ENCODE data around the gene ZCRB1. TPM values are rescaled to one million over a fixed set of nuclear protein-coding genes. Genes with fewer than 3 reads are reported as not detected.

The ZCRB1 gene
- total and polyA plus RNA-seq, 2 of the 4 experiments (the other 2 are of a cell fraction), result 19.7 to 28.1 TPM

GRCh38 chr12:42291680-42292079, 34.2 kb downstream of the ZCRB1 start:
- whole genome bisulfite sequencing, 2 experiments (ENCODE audit: extremely low coverage in 2 of 2, insufficient read length in 1 of 2), result no CpG with 5 or more reads among the region's 2 CpGs
- Histone ChIP-seq H2AFZ (replicated peaks; ENCODE audit: low read length, poor library complexity) (no peak overlapping the region), H3K4me3 (ENCODE audit: insufficient read depth, low read depth, low read length) (no peak overlapping the region), H3K79me1 (ENCODE audit: low read depth in 1 of 2, low read length in 2 of 2) (no peaks in the 10 kb centered on the region), H2BK120ac (ENCODE audit: low read depth, low read length) (no peak overlapping the region), H3K9me3 (ENCODE audit: control insufficient read depth, insufficient read depth, low read length) (0 out of 2 replicates have a peak, but pooled peaks cover 1% of the 10 kb centered on the region), H2AK5ac (ENCODE audit: low read depth, low read length) (no peak overlapping the region), H2BK15ac (ENCODE audit: low read depth, low read length) (no peak overlapping the region), H2BK20ac (ENCODE audit: low read depth, low read length) (no peak overlapping the region), H3K27ac (ENCODE audit: insufficient read depth, low read length) (no peak overlapping the region), H2AK9ac (replicated peaks; ENCODE audit: low read depth, low read length, poor library complexity) (no peak overlapping the region), H4K8ac (ENCODE audit: low read depth in 2 of 2, low read length in 2 of 2) (no peak overlapping the region), H3K18ac (ENCODE audit: low read depth, low read length) (no peak overlapping the region), H3K4ac (ENCODE audit: low read depth, low read length) (no peak overlapping the region), H4K91ac (ENCODE audit: insufficient read depth, low read depth, low read length) (no peak overlapping the region), H2BK5ac (ENCODE audit: low read depth, low read length, poor library complexity, severe bottlenecking) (no peak overlapping the region), H3K36me3 (ENCODE audit: control insufficient read depth, insufficient read depth, low read length) (no peaks in the 10 kb centered on the region), H3K4me2 (ENCODE audit: low read depth, low read length) (no peak overlapping the region), H3K56ac (ENCODE audit: extremely low read depth, insufficient read depth, low read length) (no peak overlapping the region), H3K9me1 (ENCODE audit: insufficient read depth, low read length) (no peaks in the 10 kb centered on the region), H3K27me3 (ENCODE audit: control insufficient read depth, insufficient read depth, low read length) (peaks cover 2% of the 10 kb centered on the region; the same call in 1 of the 2 replicates), H3K23ac (ENCODE audit: low read depth, low read length) (no peak overlapping the region), H4K20me1 (ENCODE audit: insufficient read depth, low read length) (no peaks in the 10 kb centered on the region), H4K5ac (ENCODE audit: low read depth, low read length) (no peak overlapping the region), H3K4me1 (ENCODE audit: control insufficient read depth, insufficient read depth, low read length) (no peaks in the 10 kb centered on the region), H3K9ac (ENCODE audit: low read depth, low read length) (no peak overlapping the region), H3K14ac (replicated peaks; ENCODE audit: low read depth, low read length) (no peak overlapping the region)
- ChIA-PET POLR2A (ENCODE audit: unreplicated experiment) (no interaction called here), CTCF (no interaction called here)
- dilution Hi-C loops (cut with HindIII; ENCODE audit: low sequenced_read_pairs, unreplicated experiment) (no loop called here), intact Hi-C loops (cut with micrococcal nuclease) (no loop called here), in situ Hi-C loops (cut with MboI; ENCODE audit: low sequenced_read_pairs) (no loop called here)
- DNase-seq (no peak), ATAC-seq (ENCODE audit: low read depth) (no peak)
- no peak for TF ChIP-seq CHD1 (IDR thresholded peaks at IDR 0.05; ENCODE audit: low read depth, low read length)
- no peak for TF ChIP-seq MXI1 (IDR thresholded peaks at IDR 0.05; ENCODE audit: borderline replicate concordance, low read depth, low read length)
- TF ChIP-seq NFE2L2 (IDR thresholded peaks at IDR 0.05; ENCODE audit: low read depth, low read length), result no peak
- TF ChIP-seq MAZ (IDR thresholded peaks at IDR 0.05; ENCODE audit: borderline replicate concordance, low read depth, low read length), result no peak
- TF ChIP-seq MAFK (IDR thresholded peaks at IDR 0.05; ENCODE audit: low read depth, low read length), result no peak
- TF ChIP-seq USF2 (IDR thresholded peaks at IDR 0.05; ENCODE audit: low read depth, low read length), result no peak
- TF ChIP-seq POLR2A (IDR thresholded peaks at IDR 0.05; ENCODE audit: low read depth, low read length), result no peak
- TF ChIP-seq RCOR1 (IDR thresholded peaks at IDR 0.05; ENCODE audit: insufficient replicate concordance, low read length), result no peak
- TF ChIP-seq SMC3 (IDR thresholded peaks at IDR 0.05; ENCODE audit: low read depth, low read length), result no peak
- no peak for TF ChIP-seq ELK1 (IDR thresholded peaks at IDR 0.05; ENCODE audit: borderline replicate concordance, low read depth, low read length)
- TF ChIP-seq CEBPB (IDR thresholded peaks at IDR 0.05; ENCODE audit: low read depth, low read length), result no peak
- TF ChIP-seq BHLHE40 (IDR thresholded peaks at IDR 0.05; ENCODE audit: low read depth, low read length), result no peak
- TF ChIP-seq CTCF (conservative IDR thresholded peaks at IDR 0.05; ENCODE audit: low read depth, low read length), result no peak
- TF ChIP-seq FOS (IDR thresholded peaks at IDR 0.05; ENCODE audit: low read depth, low read length), result no peak
- no peak for TF ChIP-seq RAD21 (IDR thresholded peaks at IDR 0.05; ENCODE audit: low read length)
- TF ChIP-seq RFX5 (IDR thresholded peaks at IDR 0.05; ENCODE audit: low read depth, low read length), result no peak
- no TSS peak for BruUV-seq (replicated peaks)

Measured in IMR-90 (cell line).